Measurements from ENCODE around the gene RNF26.

The RNF26 gene

DNA sequence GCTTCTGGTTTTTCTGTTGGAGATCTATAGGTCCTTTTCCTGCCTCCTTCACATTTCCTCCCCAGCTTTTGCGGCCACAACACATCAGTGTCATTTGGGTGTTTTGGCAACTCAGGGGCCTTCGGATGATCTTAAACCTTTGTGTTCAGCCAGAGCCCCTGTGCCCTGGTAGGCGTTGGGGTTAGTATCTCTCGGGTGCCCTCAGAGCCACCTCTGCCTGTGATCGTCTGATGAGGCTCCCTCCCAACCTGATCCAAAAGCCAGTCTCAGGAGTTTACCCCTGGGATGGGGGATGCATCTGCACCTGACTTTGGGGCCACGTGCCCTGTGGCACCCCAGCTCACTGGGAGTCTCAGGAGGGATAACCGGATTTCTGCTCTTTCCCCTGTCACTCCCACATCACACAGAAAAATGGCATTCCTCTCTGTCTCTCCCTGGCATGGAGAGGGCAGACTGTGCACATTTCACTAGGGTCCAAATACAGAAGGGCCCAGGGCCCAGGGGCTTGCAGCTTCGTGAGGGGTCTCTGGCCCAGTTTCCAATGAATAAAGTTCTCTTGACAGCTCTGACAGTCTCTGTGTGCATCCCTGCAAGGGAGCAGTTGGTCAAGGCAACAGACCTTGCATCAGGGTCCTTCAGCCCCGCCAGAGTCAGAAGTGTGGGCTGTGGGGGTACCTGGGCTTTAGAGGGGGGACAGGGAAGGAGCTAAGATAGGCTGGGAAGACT, 2.6 kb downstream of the RNF26 start:
- ATAC-seq, result no peak

DNA sequence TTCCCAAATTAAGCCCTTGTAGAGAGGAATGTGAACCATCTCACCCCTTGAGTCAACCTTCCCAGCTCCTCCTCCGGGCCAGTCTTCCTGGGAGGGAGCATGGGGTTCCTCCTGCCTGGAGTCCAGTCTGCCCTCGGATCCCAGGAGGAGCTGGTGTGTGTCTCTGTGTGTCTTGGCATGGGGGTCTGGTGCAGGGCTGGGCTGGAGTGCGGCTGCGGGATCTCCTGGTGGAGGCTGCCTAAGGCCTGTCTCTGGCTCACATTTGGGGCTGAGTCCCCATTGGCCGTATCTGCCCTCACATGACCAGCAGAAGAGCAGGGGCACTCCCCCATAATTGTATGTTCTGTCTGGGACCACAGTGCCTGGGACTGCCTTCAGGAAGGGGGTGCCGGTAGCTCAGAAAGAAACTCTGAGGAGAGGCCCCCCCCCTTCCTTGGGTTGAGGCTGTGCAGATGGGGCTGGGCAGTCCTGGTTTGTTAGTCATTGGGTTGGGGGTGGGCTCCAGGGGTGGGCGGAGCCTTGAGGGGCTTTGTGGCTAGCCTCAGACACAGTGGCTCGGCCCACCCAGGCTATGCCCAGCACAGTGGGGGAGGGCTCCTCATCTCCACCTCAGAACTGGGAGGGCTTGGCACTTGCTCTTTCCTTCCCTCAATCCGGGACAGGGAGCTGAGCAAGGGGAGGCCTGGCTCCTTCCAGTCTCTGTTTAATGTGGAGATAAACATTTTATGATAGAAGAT, 3.4 kb downstream of the RNF26 start:
- no peak for ATAC-seq

DNA sequence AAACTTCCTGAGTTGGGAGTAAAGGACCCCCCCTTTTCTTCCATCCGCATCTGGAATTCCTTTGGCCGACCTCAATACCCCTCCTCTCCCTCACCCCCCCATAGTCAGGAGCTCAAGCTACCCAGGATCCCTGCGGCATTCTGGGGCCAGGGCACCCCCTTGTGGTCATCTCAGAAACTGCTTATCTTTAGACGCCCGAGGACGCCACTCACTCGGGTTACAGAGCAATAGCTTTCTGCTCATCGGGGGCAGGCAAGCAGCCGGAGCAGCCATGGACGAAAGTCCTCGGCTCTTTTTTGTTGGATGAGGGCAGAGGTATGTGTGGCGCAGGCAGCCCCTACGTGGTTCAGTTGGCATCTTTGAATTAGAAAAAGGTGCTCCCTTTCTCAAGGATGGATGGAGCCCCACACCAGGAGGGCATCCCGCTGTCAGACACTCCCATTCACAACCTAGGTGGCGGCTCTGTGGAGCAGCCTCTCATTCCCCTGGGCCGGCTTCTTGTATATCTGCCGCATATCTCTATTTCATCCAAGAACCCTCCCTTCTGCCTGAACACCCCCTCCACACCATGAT, 4.1 kb downstream of the RNF26 start:
- peak in 1 of 2 donors; percentile 14 for ATAC-seq

DNA sequence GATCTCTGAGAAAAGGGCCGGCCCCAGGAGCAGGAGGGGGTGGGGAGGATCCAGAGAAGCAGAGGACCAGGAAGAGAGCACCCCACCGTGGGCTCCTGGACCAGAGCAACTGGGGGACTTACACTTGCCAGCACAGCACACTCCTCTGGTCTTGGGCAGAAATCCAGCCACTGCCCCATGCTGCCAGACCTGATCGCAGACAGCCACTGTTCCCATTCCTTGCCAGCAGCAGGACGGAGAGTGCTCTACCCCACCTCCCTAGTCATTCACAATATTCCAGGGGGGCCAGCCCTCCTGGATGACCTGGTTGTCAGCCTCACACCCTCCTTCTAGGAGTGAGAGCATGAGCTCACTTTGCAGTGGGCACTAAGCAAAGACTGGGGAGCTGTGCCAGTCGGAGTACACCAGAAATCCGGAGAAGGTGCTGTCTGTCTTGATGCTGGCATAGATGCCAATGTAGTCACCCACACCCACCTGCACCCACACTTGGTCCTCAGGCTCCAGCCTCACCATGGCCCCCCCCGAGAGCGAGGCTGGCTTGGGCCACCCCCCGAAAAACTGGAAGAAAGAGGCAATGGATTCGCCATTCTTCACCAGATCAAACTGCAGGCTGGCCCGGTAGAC, 4.8 kb downstream of the RNF26 start:
- no peak for ATAC-seq

DNA sequence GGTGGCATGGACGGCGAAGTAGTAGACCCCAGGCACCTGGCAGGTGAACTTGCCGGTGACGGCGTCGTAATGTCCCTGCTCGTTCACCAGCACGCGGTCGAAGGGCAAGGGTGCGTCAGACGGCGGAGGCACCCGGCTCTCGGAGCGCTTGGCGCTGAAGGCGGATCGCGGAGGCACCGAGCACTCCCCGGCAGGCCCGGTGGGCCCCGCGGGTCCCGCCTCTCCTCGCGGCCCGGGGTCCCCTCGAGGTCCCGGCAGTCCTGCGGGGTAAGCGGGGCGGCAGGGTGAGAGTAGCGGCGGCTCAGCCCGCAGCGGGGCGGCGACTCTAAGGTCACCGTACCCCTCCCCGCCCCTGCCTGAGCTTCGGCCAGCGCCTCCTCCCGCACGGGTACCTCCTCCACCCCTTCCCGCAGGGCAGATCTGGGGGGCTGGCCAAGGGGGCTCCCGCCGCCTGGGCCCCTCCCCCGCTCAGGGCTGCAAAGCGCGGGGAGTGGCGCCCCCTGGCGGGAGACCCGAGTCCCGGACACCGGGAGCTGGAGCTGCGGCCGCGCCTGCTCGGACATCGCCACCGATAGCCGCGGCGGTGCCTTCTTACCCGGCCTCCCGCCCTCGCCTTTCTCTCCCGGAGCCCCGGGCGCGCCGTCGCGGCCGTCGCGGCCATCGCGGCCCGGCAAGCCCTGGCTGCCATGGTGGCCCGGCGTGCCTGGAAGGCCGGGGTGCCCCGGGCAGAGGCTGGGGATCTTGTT, 5.4 kb downstream of the RNF26 start:
- ATAC-seq, result no peak

DNA sequence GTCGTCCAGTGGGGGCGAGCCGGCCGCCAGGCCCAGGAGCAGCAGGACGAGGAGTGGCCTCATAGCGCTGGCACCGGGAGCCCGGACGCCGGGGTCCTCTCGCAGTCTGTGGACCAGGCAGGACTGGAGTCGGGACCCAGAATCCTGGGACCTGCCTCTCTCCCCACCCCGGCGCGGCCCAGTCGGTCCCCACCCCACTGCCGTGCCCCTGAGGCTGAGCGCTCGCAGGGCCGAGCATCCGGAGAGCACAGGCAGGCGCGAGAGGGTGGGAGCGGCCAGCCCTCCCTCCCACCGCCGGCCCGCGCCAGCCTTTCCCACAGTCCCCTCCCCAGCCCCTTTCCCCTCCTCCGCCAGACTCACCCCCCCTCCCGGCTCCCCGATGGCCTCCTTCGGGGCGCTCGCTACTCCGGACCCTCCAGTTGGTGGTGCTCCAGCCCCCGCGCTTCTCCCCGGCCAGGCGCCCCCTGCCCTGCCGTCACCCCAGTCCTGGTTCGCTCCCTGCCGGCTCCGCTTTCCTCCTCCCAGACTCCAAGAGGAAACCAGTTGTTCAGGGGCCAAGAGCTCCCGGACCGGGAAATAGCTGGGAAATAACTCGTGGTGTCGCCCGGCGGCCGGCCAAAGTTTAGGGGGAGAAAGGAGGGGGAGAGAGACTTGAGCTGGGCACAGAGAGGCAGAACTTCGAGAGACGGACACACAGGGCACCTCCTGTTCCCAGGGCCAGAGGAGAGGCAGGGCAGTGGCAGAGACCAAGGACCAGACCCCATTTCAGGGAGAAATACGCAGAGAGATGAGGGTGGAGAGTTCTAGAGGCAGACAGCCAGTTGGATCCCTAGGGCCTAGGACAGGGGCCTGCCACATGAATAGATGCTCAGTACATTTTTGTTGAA, 6.3 kb downstream of the RNF26 start, which contains the start of gene C1QTNF5:
TSS of gene C1QTNF5 (minus strand) at position 549 of the 887 bp plus-strand sequence. CDS start at position 63, 486 bp downstream.
- ATAC-seq, result no peak

DNA sequence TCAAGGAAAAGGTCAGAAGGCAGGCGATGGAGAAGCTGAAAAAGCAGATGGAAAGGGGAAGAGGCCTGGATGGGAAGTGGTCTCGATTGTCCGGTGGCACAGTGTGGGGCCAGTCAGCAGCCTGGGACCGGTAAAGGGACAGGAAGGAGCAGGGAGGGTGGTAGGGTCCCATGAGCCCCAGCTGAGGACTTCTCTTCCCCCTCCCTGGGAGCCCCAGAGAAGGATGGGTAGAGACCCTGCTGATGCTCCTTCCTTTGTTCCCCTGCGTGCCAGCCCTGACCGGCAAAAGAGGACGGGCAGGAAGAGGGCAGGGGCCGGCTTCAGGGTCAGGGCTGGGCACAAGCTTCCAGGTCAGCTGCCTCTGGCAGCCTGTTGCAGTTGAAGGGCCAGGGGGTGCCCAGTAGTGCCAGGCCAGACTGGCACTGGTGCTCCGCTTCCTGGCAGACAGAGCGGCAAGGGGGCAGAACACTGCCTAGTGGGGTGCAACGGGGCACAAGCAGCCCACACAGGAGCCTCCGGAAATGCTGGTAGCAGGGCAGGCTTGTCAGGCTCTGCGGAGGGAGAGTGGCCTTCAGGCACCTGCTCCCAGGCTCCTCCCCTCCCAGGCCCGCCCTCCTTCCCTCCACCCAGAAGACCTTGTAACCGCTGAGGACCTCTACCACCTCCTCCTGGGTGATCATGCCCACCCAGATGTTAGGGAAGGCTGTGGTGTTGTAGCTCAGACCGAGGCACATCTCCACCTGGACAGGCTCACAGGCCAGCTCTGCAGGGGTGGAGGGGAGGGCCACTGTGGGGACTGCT, 7.1 kb downstream of the RNF26 start:
- ATAC-seq, result peak in 1 of 2 donors; percentile 6

DNA sequence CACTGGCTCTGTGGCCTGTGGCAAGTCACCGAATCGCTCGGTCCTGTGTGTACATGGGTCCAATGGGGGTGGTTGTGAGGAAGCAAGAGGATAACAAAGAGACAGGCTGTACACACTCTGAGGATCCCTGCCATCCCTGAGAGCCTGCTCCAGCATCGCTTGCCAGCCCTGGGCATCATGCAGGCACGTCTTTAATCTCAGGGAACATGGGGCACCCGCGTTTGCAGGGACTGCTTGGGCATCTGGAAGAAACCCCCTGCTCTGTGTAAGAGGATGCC, 7.6 kb downstream of the RNF26 start:
- ATAC-seq, result no peak

DNA sequence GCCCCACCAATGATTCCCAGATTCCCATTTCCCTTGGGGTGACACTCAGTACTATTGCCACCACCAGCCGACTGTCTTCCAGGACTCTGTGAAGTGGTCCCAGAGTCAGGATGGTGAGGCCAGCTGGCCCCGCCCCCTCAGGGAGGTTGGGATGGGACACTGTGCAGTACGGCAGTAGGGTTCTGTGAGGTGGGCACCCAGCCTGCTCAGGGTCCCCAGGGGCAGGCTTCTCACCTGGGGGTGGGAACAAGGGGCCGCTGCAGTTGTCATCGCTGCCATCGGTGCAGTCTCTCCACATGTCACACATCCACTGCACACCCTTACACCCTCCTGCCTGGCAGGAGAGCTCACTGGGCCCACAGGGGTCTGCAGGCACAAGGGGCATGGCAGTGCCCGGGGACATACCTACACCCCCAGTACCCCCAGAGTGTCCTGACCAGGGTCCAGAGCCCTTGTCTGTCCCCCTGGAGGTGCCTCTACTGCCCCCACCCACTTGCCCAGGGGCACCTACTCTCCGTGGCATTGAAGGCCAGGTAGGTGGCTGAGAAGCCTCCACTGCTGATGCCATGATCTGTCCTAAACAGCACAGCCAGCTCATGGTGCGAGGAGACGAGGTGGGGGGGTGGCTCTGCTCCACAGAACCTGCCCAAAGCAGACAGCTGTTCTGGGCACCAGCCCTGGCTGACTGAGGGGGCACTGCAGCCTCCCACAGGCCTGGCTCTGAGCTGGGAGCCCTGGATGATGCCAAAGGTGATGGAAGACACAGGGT, 8.2 kb downstream of the RNF26 start:
- no peak for ATAC-seq

DNA sequence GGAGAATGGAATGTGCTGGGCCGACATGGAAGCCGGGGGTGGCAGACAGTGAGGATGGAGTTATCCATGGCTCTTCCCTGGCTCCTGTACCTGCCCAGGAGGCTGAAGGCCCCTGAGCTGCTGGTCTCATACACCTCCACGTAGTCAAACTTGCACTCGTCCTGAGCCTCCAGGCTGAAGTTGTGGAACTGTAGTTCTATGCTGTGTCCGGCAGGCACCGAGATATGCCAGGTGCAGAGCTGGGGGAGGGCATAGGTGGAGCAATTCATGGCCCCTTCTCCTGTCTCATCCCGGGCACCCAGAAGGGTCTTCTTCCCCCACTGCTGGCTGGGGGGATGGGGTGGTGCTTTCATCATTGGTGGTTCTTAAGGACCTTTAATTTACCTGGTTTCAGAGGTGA, 9.4 kb downstream of the RNF26 start:
- no peak for ATAC-seq

DNA sequence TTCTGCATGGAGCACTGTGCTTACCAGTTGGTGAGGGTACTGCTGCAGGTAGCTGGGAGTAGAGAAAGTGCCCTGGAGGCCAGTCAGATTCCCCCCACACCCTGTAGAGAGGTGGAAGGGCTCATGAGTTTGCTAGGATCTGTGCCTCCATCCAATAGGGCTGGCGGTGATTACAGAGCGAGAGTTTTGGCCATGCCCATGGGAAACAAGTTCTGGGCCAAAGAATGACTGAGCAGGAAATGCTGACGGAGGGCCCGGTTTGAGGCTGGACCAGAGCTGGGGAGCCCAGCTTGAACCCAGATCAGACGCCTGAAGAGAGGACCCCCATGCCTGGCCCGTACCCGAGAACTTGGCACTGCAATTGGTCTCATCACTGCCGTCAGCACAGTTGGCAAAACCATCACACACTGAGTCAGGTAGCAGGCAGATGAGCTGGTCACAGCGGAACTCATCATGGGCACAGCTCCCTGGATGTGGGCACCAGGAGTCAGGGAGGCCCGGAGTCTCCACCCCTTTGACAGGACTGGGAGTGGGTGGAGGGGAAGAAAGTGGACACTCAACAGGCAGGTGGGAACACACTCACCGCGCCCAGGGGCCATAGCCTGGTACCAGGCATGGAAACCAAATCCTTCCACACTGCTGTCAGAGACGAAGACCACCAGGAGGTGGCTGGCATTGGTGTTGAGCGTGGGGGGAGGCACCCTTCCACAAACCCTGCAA, 10.1 kb downstream of the RNF26 start:
- no peak for ATAC-seq

DNA sequence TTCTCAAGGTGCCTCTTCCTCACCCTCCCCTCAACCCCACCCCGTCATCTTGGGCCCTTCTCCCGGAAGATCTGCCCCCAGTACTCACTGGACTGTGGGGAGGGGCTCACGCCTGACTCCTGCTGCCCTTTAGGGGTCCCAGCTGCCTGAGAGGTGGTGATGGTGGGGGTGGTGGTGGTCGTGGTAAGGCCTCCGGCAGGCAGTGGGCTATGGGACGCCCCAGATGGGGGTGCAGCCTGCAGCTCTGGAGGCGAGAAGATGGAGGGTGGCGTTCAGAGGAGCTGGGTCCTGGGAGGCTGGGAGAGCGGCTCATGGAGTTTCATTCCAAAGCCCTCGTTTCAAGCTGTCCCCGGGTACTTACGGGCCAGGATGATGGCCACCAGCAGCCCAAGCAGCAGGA, 11.4 kb downstream of the RNF26 start:
- no peak for ATAC-seq

DNA sequence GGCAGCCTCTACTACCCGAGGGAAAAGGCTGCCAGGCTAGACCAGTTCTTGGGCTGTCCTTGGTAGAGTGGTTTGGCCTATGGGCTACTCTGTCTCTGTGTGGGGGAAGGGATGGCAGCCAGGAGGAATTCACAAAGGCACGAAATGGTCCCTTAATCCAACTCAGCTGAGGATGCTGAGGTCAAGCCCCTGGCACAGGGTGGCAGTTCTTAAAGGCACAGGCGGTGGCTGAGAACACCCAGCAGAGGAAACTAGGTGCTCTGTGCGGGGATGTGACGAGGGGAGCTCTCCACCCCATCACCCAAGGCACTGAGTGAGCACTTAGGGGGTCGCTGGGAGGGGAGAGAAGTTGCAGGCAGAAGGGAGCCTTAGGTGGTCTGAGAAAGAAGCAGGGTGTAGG, 12.3 kb downstream of the RNF26 start, which contains the start of gene MFRP:
TSS of gene MFRP (minus strand) at position 101 of the 400 bp plus-strand sequence. CDS start 192 bp downstream, outside the sequence.
- no peak for ATAC-seq

DNA sequence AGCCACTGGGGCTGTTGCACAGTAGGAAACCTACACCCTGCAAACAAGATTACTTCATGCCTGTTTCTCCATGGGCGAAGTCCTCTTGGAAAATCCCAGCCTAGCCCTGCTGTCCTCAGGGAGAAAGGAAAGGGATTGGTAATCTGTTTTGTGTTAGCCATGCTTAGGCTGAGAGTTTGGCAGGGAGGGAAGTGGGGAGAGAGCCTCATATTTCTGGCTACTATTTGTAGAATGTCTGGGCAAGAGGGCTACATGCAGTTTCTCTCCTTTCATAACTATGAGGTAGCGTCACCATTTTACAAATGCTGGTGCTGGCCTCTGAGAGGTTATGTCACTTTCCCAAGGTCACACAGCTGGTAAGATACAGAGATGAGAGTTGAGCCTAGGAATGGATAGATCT, 12.9 kb downstream of the RNF26 start:
- no peak for ATAC-seq

DNA sequence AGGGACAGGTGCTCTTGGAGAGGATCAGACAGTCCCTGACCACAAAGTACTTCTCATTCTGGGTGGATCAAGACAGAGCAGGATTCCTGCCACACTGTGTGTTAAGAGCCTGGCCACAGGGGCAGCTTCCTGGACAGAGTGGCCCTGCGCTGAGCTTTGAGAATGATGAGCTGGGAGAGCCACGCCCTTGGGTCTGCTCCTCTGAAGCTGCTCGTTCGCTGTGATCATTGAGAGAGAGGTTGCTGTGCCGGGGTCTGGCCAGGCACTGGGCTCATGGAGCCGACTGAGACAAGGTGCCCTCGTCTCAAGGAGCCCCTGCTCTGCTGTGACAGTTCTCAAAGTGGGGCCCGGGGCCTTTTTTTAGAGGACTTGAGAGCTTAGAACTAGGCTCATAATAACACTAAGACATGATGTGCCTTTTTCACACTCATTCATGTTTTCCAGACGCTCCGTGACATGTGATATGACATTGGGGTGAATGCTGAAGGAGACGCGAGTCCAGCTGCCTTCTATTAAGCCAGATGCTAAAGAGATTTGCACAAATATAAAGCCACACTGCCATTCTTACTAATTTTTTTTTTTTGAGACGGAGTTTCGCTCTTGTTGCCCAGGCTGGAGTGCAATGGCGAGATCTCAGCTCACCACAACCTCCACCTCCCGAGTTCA, 13.7 kb downstream of the RNF26 start:
- ATAC-seq, result no peak

DNA sequence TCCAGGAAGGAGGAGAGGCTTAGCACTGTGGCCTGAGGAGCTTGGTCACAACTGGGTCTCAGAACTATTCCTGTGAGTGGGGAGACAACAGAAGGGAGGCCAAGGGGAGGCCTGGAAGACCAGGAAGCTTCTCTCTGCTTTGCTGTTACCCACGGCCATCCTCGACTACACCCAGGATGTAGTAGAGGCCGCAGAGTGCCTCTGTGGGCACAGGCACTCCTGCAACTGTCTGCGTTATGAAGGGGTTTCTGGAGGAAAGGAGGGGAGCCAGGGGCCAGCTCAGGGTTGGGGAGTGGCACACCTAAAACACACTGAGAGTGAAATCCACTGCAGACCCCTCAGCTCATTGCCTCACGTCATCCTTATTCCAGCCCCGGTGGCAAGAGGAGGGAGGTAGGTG, 16.0 kb downstream of the RNF26 start:
- no peak for ATAC-seq

DNA sequence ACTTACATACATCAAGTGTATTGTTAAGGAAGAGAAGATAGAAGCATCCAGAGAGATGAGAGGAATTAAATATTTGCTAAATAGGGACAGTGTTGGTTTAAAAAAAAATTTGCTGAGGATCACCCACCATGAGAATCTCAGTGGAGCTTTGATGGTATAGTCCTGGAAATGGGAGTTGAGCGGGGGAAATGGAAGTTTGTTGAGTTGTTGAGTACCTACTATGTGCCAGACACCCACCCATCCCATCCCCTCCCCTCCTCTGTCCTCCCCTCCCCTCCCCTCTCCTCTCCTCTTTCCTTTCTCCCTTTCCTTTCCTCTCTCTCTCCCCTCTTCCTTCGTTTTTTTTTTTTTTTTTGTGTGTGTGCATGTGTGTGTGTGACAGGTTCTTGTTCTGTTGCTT, 16.9 kb downstream of the RNF26 start:
- no peak for ATAC-seq

DNA sequence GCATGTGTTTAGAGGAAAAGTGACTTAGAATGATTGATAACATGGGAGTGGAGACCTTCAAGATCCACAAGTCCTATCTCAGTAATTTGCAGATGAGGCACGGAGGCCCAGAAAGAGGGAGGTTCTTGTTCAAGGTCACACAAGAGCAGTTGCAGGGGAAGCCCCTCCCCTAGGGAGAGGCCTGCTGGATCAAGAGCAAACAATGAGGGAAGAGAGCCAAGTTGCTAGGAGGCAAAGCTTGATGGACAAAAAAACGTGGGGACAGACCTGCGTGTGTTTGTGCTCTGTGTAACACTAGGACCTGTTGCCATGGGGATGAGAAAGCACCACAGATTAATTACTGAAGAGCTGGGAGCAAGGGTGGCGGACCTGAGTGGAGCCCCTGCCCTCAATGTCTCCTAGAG, 18.5 kb downstream of the RNF26 start:
- no peak for ATAC-seq

Measured in activated CD4-positive, CD25-positive, alpha-beta regulatory T cell treated with anti-CD3 and anti-CD28 coated beads, Interleukin-2, amount 50 U/mL, for 24 hours (primary cell).